ENCODE data around the gene MRC1. TPM values are rescaled to one million over a fixed set of nuclear protein-coding genes. Genes with fewer than 3 reads are reported as not detected.

The MRC1 gene
- total RNA-seq, 1 experiment from 2014 or later: 0.07 TPM

- peak in 1 of 2 experiments; percentile 5 for DNase-seq
- no peaks in the 10 kb centered on the region for H4K20me1 ChIP-seq (ENCODE audit: insufficient read depth)
- no peak overlapping the region for H3K4me2 ChIP-seq
- intact Hi-C loops (cut with micrococcal nuclease; ENCODE audit: unreplicated experiment): loop anchor here (1.0 to 5.0 kb wide), 2 partner anchors 265 to 1030 kb away; no protein-coding TSS in a partner anchor
- H2AFZ ChIP-seq: no peak overlapping the region
- ChIA-PET POLR2A (ENCODE audit: unreplicated experiment) (no interaction called here), CTCF (no interaction called here)
- H3K27me3 ChIP-seq (ENCODE audit: insufficient read depth, low read depth): no peaks in the 10 kb centered on the region
- no peaks in the 10 kb centered on the region for H3K79me2 ChIP-seq (ENCODE audit: low read depth)
- no peak overlapping the region for H3K27ac ChIP-seq
- TF ChIP-seq EZH2 (IDR thresholded peaks at IDR 0.05; ENCODE audit: low read depth) (no peak), CTCF (conservative IDR thresholded peaks at IDR 0.05) (no peak)
- H3F3A ChIP-seq (ENCODE audit: insufficient read depth, low read depth): no peaks in the 10 kb centered on the region
- no peaks in the 10 kb centered on the region for H3K4me1 ChIP-seq (replicated peaks; ENCODE audit: insufficient read depth)
- H3K9me3 ChIP-seq (ENCODE audit: insufficient read depth, low read depth): no peaks in the 10 kb centered on the region
- H3K36me3 ChIP-seq (ENCODE audit: low read depth): no peaks in the 10 kb centered on the region
- BruUV-seq (replicated peaks): no TSS peak
- H3K9me2 ChIP-seq (ENCODE audit: insufficient read depth): no peaks in the 10 kb centered on the region; the same call in 1 of the 2 replicates
- H3K4me3 ChIP-seq: no peak overlapping the region
These were observed 63.3 kb downstream of the MRC1 start for GRCh38 chr10:17872191-17873091.

GRCh38 chr10:17873946-17874345 lies 64.8 kb downstream of the MRC1 start:
- Histone ChIP-seq H3K4me3 (no peak overlapping the region), H2AFZ (no peak overlapping the region), H3K79me2 (ENCODE audit: low read depth) (no peaks in the 10 kb centered on the region), H3K9me3 (ENCODE audit: insufficient read depth, low read depth) (no peaks in the 10 kb centered on the region), H3K27me3 (ENCODE audit: insufficient read depth, low read depth) (no peaks in the 10 kb centered on the region), H3K27ac (no peak overlapping the region), H3K4me1 (replicated peaks; ENCODE audit: insufficient read depth) (no peaks in the 10 kb centered on the region), H3K9me2 (ENCODE audit: insufficient read depth) (no peaks in the 10 kb centered on the region; the same call in 1 of the 2 replicates), H4K20me1 (ENCODE audit: insufficient read depth) (no peaks in the 10 kb centered on the region), H3F3A (ENCODE audit: insufficient read depth, low read depth) (no peaks in the 10 kb centered on the region), H3K36me3 (ENCODE audit: low read depth) (no peaks in the 10 kb centered on the region), H3K4me2 (no peak overlapping the region)
- intact Hi-C loops (cut with micrococcal nuclease; ENCODE audit: unreplicated experiment): loop anchor here (5.0 kb wide), 1 partner anchor 1032 kb away; no protein-coding TSS in a partner anchor
- BruUV-seq (replicated peaks): no TSS peak
- DNase-seq: no peak
- ChIA-PET CTCF (no interaction called here), POLR2A (ENCODE audit: unreplicated experiment) (no interaction called here)
- TF ChIP-seq CTCF (conservative IDR thresholded peaks at IDR 0.05) (no peak), EZH2 (IDR thresholded peaks at IDR 0.05; ENCODE audit: low read depth) (no peak)

- TF ChIP-seq EZH2 (IDR thresholded peaks at IDR 0.05; ENCODE audit: low read depth) (no peak), CTCF (conservative IDR thresholded peaks at IDR 0.05) (no peak)
- BruUV-seq (replicated peaks): no TSS peak
- H3K4me1 ChIP-seq (replicated peaks; ENCODE audit: insufficient read depth): no peaks in the 10 kb centered on the region
- no peak overlapping the region for H3K4me3 ChIP-seq
- H3K27me3 ChIP-seq (ENCODE audit: insufficient read depth, low read depth): no peaks in the 10 kb centered on the region
- no peak overlapping the region for H3K27ac ChIP-seq
- no peaks in the 10 kb centered on the region for H4K20me1 ChIP-seq (ENCODE audit: insufficient read depth)
- H2AFZ ChIP-seq: no peak overlapping the region
- ChIA-PET CTCF (no interaction called here), POLR2A (ENCODE audit: unreplicated experiment) (no interaction called here)
- no peak for DNase-seq
- intact Hi-C loops (cut with micrococcal nuclease; ENCODE audit: unreplicated experiment): no loop called here
- no peak overlapping the region for H3K4me2 ChIP-seq
- H3K36me3 ChIP-seq (ENCODE audit: low read depth): no peaks in the 10 kb centered on the region
- no peaks in the 10 kb centered on the region for H3K9me3 ChIP-seq (ENCODE audit: insufficient read depth, low read depth)
- H3F3A ChIP-seq (ENCODE audit: insufficient read depth, low read depth): no peaks in the 10 kb centered on the region
- H3K9me2 ChIP-seq (ENCODE audit: insufficient read depth): no peaks in the 10 kb centered on the region
- H3K79me2 ChIP-seq (ENCODE audit: low read depth): no peaks in the 10 kb centered on the region
These were observed 68.0 kb downstream of the MRC1 start for GRCh38 chr10:17877121-17877520.
